DND-41 (cell line): ENCODE measurements around the gene PGK1.

Source experiments
- EZH2 ChIP-seq: IDR thresholded peaks from 3 replicates; pipeline ENCODE4 v1.6.1; 2012; ENCODE audit warnings: borderline replicate concordance, low read depth, mild to moderate bottlenecking, moderate library complexity, low read length, inconsistent platforms; ENCODE audit not compliant: severe bottlenecking
- TF ChIP-seq, protein P1 (sequence below): IDR thresholded peaks from 2 replicates; pipeline ENCODE4 v1.5.1; 2012; ENCODE audit warnings: borderline replicate concordance, low read length, moderate library complexity, mild to moderate bottlenecking; ENCODE audit not compliant: poor library complexity, severe bottlenecking; ENCODE audit errors: extremely low read depth

DNA sequence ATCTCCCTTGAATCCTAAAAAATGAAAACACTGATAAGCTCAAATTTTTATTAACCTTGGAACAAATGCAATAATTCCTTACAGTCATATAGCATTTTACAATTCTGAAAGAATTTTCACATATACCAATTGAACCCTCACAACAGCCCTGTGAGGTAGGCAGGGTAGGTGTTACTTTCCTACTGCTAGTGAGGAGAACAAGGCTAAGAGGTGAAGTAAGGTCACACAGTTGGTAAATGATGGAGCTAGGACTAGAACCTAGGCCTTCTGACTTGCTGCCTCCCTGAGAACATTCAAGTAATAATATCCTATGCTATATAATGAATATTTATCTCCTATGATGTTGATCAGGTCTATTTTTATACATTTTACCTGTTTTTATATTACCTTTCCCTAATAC, 25.7 kb downstream of the PGK1 start:
- TF ChIP-seq EZH2: no peak
- TF ChIP-seq, protein P1, sequence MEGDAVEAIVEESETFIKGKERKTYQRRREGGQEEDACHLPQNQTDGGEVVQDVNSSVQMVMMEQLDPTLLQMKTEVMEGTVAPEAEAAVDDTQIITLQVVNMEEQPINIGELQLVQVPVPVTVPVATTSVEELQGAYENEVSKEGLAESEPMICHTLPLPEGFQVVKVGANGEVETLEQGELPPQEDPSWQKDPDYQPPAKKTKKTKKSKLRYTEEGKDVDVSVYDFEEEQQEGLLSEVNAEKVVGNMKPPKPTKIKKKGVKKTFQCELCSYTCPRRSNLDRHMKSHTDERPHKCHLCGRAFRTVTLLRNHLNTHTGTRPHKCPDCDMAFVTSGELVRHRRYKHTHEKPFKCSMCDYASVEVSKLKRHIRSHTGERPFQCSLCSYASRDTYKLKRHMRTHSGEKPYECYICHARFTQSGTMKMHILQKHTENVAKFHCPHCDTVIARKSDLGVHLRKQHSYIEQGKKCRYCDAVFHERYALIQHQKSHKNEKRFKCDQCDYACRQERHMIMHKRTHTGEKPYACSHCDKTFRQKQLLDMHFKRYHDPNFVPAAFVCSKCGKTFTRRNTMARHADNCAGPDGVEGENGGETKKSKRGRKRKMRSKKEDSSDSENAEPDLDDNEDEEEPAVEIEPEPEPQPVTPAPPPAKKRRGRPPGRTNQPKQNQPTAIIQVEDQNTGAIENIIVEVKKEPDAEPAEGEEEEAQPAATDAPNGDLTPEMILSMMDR: no peak
